Hepatocyte (in vitro differentiated cells): Measurements from ENCODE around the gene CNRIP1. TPM values are rescaled to one million over a fixed set of nuclear protein-coding genes. Genes with fewer than 3 reads are reported as not detected.

Source experiments
- DNase-seq: peaks from one replicate; pipeline ENCODE4 v3.0.0-alpha.2; 2016; ENCODE audit warnings: low spot score
- H2AFZ ChIP-seq: fragments of 200-600 bp; sonication (generic); 2 replicates; pipeline ENCODE4 v1.6.0; 2016; ENCODE audit warnings: antibody characterized with exemption, mild to moderate bottlenecking
- H3K27ac ChIP-seq: fragments of 200-600 bp; sonication (generic); 2 replicates; pipeline ENCODE4 v1.5.1; 2016; ENCODE audit warnings: mild to moderate bottlenecking
- H3K27me3 ChIP-seq: fragments of 200-600 bp; sonication (generic); 2 replicates; pipeline ENCODE4 v1.6.1; 2016
- H3K36me3 ChIP-seq: fragments of 200-600 bp; sonication (generic); replicated peaks from 2 replicates; pipeline ENCODE4 v1.5.1; 2016; ENCODE audit warnings: low read depth; ENCODE audit not compliant: insufficient read depth
- H3K4me1 ChIP-seq: fragments of 200-600 bp; sonication (generic); 2 replicates; pipeline ENCODE4 v1.5.1; 2016; ENCODE audit warnings: mild to moderate bottlenecking, moderate library complexity; ENCODE audit not compliant: insufficient read depth
- H3K4me2 ChIP-seq: fragments of 200-600 bp; sonication (generic); 2 replicates; pipeline ENCODE4 v1.6.0; 2016
- H3K4me3 ChIP-seq: fragments of 200-600 bp; sonication (generic); 2 replicates; pipeline ENCODE4 v1.5.1; 2016; ENCODE audit warnings: mild to moderate bottlenecking
- H3K79me2 ChIP-seq: fragments of 200-600 bp; sonication (generic); 2 replicates; pipeline ENCODE4 v1.6.0; 2017; ENCODE audit warnings: mild to moderate bottlenecking
- H3K9me2 ChIP-seq: fragments of 200-600 bp; sonication (generic); replicated peaks from 2 replicates; pipeline ENCODE4 v1.6.0; 2017; ENCODE audit warnings: mild to moderate bottlenecking; ENCODE audit not compliant: insufficient read depth
- H3K9me3 ChIP-seq: fragments of 200-600 bp; sonication (generic); 2 replicates; pipeline ENCODE4 v1.5.1; 2016; ENCODE audit warnings: low read depth, mild to moderate bottlenecking
- H4K20me1 ChIP-seq: fragments of 200-600 bp; sonication (generic); 2 replicates; pipeline ENCODE4 v1.6.0; 2016; ENCODE audit warnings: mild to moderate bottlenecking; ENCODE audit not compliant: insufficient read depth, poor library complexity, severe bottlenecking
- EZH2 ChIP-seq: fragments of 200-600 bp; sonication (generic); IDR thresholded peaks from 2 replicates; pipeline ENCODE4 v1.6.1; 2016; ENCODE audit warnings: antibody characterized with exemption, mild to moderate bottlenecking, borderline replicate concordance
- EZH2phosphoT487 ChIP-seq: fragments of 200-600 bp; sonication (generic); IDR thresholded peaks from one replicate; pipeline ENCODE4 v1.6.1; 2018; ENCODE audit warnings: antibody characterized with exemption, mild to moderate bottlenecking, low read depth, moderate library complexity; ENCODE audit not compliant: unreplicated experiment, severe bottlenecking
- WGBS: methylation state at CpG from one replicate; pipeline ENCODE4 v1.1.6; 2016; ENCODE audit warnings: low lambda C conversion rate; ENCODE audit errors: missing lambda C conversion rate; 5-methylcytosine and 5-hydroxymethylcytosine counted together
- polyA plus RNA-seq: library from polyadenylated mRNA; unstranded; fragments of >200 nt; fragmentation: Nextera tagmentation; extraction: Ambion mirVana; gene quantifications from 2 replicates; pipeline ENCODE4 v1.2.1, GENCODE V29; 2016
- total RNA-seq: library from RNA; depleted of rRNA; stranded (reverse); fragments of >200 nt; gene quantifications from 2 replicates; pipeline ENCODE4 v1.2.3, GENCODE V29; 2014
- TF ChIP-seq, protein P1 (sequence below): fragments of 200-600 bp; sonication (generic); IDR thresholded peaks from 2 replicates; pipeline ENCODE4 v1.5.1; 2016; ENCODE audit warnings: antibody characterized with exemption, mild to moderate bottlenecking; ENCODE audit not compliant: poor library complexity

Gene CNRIP1, protein sequence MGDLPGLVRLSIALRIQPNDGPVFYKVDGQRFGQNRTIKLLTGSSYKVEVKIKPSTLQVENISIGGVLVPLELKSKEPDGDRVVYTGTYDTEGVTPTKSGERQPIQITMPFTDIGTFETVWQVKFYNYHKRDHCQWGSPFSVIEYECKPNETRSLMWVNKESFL
- total RNA-seq (5.8 and 7.9 TPM in 2 replicates), polyA plus RNA-seq (3.1 and 8.6 TPM in 2 replicates)

GRCh38 chr2:68319398-68320117 is at the start of gene CNRIP1:
Gene CNRIP1 (minus strand): TSS chr2:68319949. CDS start chr2:68319400, 549 bp downstream.
- no peaks in the 10 kb centered on the region for H3K9me2 ChIP-seq

DNA sequence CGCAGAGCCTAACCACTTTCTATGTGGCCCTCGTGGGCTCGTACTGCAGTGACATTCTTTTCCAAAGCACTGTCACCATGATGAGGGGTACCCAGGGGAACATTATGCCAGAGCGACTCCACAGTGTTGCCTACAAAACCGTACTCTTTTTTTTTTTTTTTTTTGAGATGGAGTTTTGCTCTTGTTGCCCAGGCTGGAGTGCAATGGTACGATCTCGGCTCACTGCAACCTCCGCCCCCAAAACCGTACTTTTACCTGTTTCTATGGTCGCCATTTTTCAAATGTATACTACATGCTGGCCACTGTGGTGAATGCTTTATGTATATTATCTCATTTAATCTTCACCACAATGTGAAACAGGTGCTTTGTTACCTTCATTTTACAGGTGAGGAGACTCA is 49.6 kb upstream of the CNRIP1 start:
- Histone ChIP-seq H3K36me3 (no peaks in the 10 kb centered on the region), H3K4me1 (no peaks in the 10 kb centered on the region), H4K20me1 (no peaks in the 10 kb centered on the region), H3K9me3 (no peaks in the 10 kb centered on the region), H3K4me3 (no peak overlapping the region), H3K4me2 (no peak overlapping the region), H3K9me2 (no peaks in the 10 kb centered on the region), H3K27me3 (no peaks in the 10 kb centered on the region), H3K27ac (no peak overlapping the region), H2AFZ (no peak overlapping the region), H3K79me2 (no peaks in the 10 kb centered on the region)
- WGBS: 85% methylated on average over 10 of the region's 10 CpGs
- no peak for DNase-seq
- TF ChIP-seq EZH2phosphoT487 (no peak), EZH2 (no peak)
- TF ChIP-seq, protein P1, sequence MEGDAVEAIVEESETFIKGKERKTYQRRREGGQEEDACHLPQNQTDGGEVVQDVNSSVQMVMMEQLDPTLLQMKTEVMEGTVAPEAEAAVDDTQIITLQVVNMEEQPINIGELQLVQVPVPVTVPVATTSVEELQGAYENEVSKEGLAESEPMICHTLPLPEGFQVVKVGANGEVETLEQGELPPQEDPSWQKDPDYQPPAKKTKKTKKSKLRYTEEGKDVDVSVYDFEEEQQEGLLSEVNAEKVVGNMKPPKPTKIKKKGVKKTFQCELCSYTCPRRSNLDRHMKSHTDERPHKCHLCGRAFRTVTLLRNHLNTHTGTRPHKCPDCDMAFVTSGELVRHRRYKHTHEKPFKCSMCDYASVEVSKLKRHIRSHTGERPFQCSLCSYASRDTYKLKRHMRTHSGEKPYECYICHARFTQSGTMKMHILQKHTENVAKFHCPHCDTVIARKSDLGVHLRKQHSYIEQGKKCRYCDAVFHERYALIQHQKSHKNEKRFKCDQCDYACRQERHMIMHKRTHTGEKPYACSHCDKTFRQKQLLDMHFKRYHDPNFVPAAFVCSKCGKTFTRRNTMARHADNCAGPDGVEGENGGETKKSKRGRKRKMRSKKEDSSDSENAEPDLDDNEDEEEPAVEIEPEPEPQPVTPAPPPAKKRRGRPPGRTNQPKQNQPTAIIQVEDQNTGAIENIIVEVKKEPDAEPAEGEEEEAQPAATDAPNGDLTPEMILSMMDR: no peak

More at GRCh38 chr2:68319398-68320117, at the start of gene CNRIP1:
- WGBS: 2% methylated on average over 41 of the region's 64 CpGs
- Histone ChIP-seq H3K36me3 (no peaks in the 10 kb centered on the region), H3K27ac (peak within 1 kb of the TSS; percentile 93), H4K20me1 (no peaks in the 10 kb centered on the region), H3K4me1 (no peaks in the 10 kb centered on the region), H2AFZ (peak within 1 kb of the TSS; percentile 75), H3K27me3 (peaks cover 76% of the 10 kb centered on the region), H3K9me3 (no peaks in the 10 kb centered on the region), H3K4me3 (peak within 1 kb of the TSS; percentile 62), H3K4me2 (peak within 1 kb of the TSS; percentile 92), H3K79me2 (no peaks in the 10 kb centered on the region)
- DNase-seq: peak; percentile 63
- TF ChIP-seq, protein P1: no peak
- TF ChIP-seq EZH2 (peak; percentile 32), EZH2phosphoT487 (no peak)

DNA sequence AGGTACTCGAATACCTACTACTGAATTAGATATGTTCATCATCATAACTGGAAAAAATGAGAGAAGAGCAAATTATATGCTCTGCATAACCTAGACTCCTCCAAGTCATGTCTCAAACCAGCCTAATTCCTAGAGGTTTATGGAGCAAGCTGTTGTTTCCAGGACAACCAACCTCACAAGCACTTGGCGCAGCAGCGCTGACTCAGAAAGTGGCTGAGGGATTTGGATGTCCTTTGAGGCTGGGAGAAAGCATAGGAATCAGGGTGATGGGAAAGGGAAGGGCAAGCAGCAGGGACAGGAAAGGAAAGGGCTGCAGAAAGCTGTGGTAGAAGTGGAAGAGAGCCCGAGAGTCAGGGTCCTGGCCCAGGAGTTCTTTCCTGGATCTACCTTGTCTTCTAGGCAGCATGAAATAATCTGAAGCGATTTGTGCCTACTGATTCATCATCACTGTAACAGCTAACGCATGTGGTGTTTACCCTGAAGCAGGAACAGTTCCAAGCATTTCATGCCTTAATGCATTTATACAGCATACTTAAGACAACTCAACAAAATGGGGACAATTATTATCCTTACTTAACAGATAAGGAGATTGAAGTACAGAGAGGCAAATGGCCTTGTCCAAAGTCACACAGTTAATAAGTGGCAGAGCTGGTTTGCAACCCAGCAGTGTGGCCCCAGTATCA is 49.0 kb upstream of the CNRIP1 start:
- Histone ChIP-seq H3K9me3 (no peaks in the 10 kb centered on the region), H3K79me2 (no peaks in the 10 kb centered on the region), H3K4me2 (no peak overlapping the region), H3K27me3 (no peaks in the 10 kb centered on the region), H3K27ac (no peak overlapping the region), H2AFZ (no peak overlapping the region), H3K4me3 (no peak overlapping the region), H3K36me3 (no peaks in the 10 kb centered on the region), H3K4me1 (no peaks in the 10 kb centered on the region), H3K9me2 (no peaks in the 10 kb centered on the region), H4K20me1 (no peaks in the 10 kb centered on the region)
- WGBS: 73% methylated on average over 6 of the region's 6 CpGs
- DNase-seq: peak; percentile 58
- no peak for TF ChIP-seq EZH2phosphoT487
- TF ChIP-seq, protein P1: no peak
- no peak for TF ChIP-seq EZH2
